ENCODE results near the gene SLC25A13. TPM values are rescaled to one million over a fixed set of nuclear protein-coding genes. Genes with fewer than 3 reads are reported as not detected.

SLC25A13 gene
- total RNA-seq, 2 donors from 2014 or later: 94.3 to 114 TPM

DNA sequence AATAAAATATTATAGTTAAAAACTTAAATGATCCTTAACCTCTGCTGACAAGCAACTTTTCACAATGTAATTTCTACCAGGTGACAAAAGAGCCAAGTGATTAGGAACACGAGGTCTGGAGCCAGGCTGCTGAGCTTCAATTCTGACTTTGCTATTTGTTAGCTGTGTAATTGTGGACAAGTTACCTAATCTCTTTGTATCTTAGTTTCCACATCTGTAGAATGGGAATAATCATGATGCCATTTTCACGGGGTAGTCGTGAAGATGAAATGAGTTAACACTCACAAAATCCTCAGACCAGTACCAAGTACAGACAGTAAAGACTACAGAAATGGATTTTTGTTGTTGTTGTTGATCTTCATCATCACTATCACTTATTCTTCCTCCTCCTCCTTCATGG lies 144.5 kb downstream of the SLC25A13 start:
- H3K4me3 ChIP-seq (ENCODE audit: low read length): no peak overlapping the region
- TF ChIP-seq, protein P1, sequence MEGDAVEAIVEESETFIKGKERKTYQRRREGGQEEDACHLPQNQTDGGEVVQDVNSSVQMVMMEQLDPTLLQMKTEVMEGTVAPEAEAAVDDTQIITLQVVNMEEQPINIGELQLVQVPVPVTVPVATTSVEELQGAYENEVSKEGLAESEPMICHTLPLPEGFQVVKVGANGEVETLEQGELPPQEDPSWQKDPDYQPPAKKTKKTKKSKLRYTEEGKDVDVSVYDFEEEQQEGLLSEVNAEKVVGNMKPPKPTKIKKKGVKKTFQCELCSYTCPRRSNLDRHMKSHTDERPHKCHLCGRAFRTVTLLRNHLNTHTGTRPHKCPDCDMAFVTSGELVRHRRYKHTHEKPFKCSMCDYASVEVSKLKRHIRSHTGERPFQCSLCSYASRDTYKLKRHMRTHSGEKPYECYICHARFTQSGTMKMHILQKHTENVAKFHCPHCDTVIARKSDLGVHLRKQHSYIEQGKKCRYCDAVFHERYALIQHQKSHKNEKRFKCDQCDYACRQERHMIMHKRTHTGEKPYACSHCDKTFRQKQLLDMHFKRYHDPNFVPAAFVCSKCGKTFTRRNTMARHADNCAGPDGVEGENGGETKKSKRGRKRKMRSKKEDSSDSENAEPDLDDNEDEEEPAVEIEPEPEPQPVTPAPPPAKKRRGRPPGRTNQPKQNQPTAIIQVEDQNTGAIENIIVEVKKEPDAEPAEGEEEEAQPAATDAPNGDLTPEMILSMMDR (conservative IDR thresholded peaks at IDR 0.05): no peak
- H3K27me3 ChIP-seq (ENCODE audit: control insufficient read depth, insufficient read depth, low read length, poor library complexity, severe bottlenecking): no peaks in the 10 kb centered on the region
- H3K4me1 Mint-ChIP-seq: peaks cover 45% of the 10 kb centered on the region
- H3K9ac ChIP-seq (ENCODE audit: extremely low read depth, low read length, poor library complexity, severe bottlenecking): no peak overlapping the region
- peaks cover 24% of the 10 kb centered on the region for H3K36me3 Mint-ChIP-seq (ENCODE audit: low read depth)
- no peaks in the 10 kb centered on the region for H3K27me3 Mint-ChIP-seq (ENCODE audit: insufficient read depth)
- peaks cover 39% of the 10 kb centered on the region for H3K4me1 ChIP-seq (ENCODE audit: control insufficient read depth, insufficient read depth, low read length)
- H3K36me3 ChIP-seq (ENCODE audit: control insufficient read depth, insufficient read depth, low read length): peaks cover 60% of the 10 kb centered on the region
- 98 to 100% methylated on average over 1 to 3 of the region's 3 CpGs for WGBS, 2 experiments (ENCODE audit: insufficient coverage in 1 of 2, insufficient read length in 1 of 2)
- no peak overlapping the region for H3K27ac Mint-ChIP-seq
- no peak overlapping the region for H3K4me3 Mint-ChIP-seq
- H3K9me3 ChIP-seq (ENCODE audit: control insufficient read depth, low read length): no peaks in the 10 kb centered on the region
- DNase-seq: no peak
- H3K9me3 Mint-ChIP-seq: no peaks in the 10 kb centered on the region
- H3K27ac ChIP-seq (ENCODE audit: low read depth, low read length): no peak overlapping the region

DNA sequence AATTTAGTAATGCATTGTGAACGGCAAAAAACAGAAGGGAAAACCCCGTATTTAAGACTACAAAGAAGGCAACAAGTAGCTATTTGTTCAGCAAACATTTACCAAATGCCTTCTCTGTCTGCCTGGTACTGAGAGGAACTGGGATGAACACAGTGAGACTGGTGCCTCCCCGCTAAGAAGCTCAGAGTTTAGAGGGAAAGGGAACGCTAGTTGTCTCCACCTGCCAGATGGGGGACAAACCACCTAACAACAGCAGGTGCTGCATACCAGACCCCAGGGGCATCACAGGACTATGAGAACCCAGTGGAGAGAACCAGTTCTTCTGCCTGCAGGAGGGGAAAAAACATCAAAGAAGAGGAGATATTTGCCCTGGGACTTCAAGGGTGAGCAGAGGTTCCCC lies 147.1 kb downstream of the SLC25A13 start:
- Mint-ChIP-seq H3K9me3 (no peaks in the 10 kb centered on the region), H3K27me3 (ENCODE audit: insufficient read depth) (no peaks in the 10 kb centered on the region), H3K4me1 (peaks cover 43% of the 10 kb centered on the region), H3K4me3 (no peak overlapping the region), H3K36me3 (ENCODE audit: low read depth) (peaks cover 25% of the 10 kb centered on the region), H3K27ac (peak overlapping the region; percentile 17)
- H3K27ac ChIP-seq (ENCODE audit: low read depth, low read length): no peak overlapping the region
- no peaks in the 10 kb centered on the region for H3K27me3 ChIP-seq (ENCODE audit: control insufficient read depth, insufficient read depth, low read length, poor library complexity, severe bottlenecking)
- DNase-seq: peak; percentile 70
- TF ChIP-seq, protein P1 (conservative IDR thresholded peaks at IDR 0.05): no peak
- no peaks in the 10 kb centered on the region for H3K9me3 ChIP-seq (ENCODE audit: control insufficient read depth, low read length)
- H3K4me1 ChIP-seq (ENCODE audit: control insufficient read depth, insufficient read depth, low read length): peaks cover 39% of the 10 kb centered on the region
- peaks cover 62% of the 10 kb centered on the region for H3K36me3 ChIP-seq (ENCODE audit: control insufficient read depth, insufficient read depth, low read length)
- no peak overlapping the region for H3K4me3 ChIP-seq (ENCODE audit: low read length)
- WGBS, 2 experiments (ENCODE audit: insufficient coverage in 1 of 2, insufficient read length in 1 of 2): 65 to 68% methylated on average over 2 to 4 of the region's 4 CpGs
- no peak overlapping the region for H3K9ac ChIP-seq (ENCODE audit: extremely low read depth, low read length, poor library complexity, severe bottlenecking)

DNA sequence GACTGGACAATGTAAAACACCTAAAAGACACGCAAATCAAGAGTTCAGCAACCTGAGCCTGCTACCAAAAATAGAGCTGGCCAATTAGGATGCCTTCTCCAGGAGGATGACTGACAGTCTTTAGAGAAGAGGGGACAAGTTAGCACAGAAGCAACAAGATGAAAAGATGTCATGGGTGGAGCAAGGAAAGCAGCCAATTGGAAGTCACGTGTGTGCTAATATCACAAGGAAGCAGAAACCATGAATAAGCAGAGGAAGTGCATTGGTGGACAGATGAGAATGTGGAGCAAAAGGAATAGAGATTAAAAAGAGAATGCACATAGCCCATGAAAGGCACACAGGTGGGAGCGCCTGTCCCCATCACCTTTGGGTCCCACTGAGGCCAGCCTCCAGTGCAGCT lies 148.1 kb downstream of the SLC25A13 start:
- 95 to 97% methylated on average over 3 of the region's 3 CpGs for WGBS, 2 experiments (ENCODE audit: insufficient coverage in 1 of 2, insufficient read length in 1 of 2)
- H3K4me3 Mint-ChIP-seq: no peak overlapping the region
- no peaks in the 10 kb centered on the region for H3K27me3 Mint-ChIP-seq (ENCODE audit: insufficient read depth)

More for the DNA sequence above, 148.1 kb downstream of the SLC25A13 start:
- Histone ChIP-seq H3K9me3 (ENCODE audit: control insufficient read depth, low read length) (no peaks in the 10 kb centered on the region), H3K27me3 (ENCODE audit: control insufficient read depth, insufficient read depth, low read length, poor library complexity, severe bottlenecking) (no peaks in the 10 kb centered on the region), H3K4me3 (ENCODE audit: low read length) (no peak overlapping the region), H3K4me1 (ENCODE audit: control insufficient read depth, insufficient read depth, low read length) (peaks cover 40% of the 10 kb centered on the region), H3K36me3 (ENCODE audit: control insufficient read depth, insufficient read depth, low read length) (peaks cover 64% of the 10 kb centered on the region), H3K27ac (ENCODE audit: low read depth, low read length) (no peak overlapping the region), H3K9ac (ENCODE audit: extremely low read depth, low read length, poor library complexity, severe bottlenecking) (no peak overlapping the region)
- TF ChIP-seq, protein P1 (conservative IDR thresholded peaks at IDR 0.05): no peak
- Mint-ChIP-seq H3K36me3 (ENCODE audit: low read depth) (peaks cover 33% of the 10 kb centered on the region), H3K9me3 (no peaks in the 10 kb centered on the region), H3K27ac (no peak overlapping the region), H3K4me1 (peaks cover 43% of the 10 kb centered on the region)
- DNase-seq: no peak

Measured in endodermal cell (in vitro differentiated cells).